Gastrocnemius medialis (tissue), 4 donors: ENCODE data around the gene BMX. TPM values are rescaled to one million over a fixed set of nuclear protein-coding genes. Genes with fewer than 3 reads are reported as not detected.

Experiments
- ATAC-seq, 2 donors: fragments of 150-250 bp; one replicate each; pipeline ENCODE4 v1.9.1; 2016
- DNase-seq, 2 donors: peaks; one replicate each; pipeline ENCODE4 v3.0.0-alpha.2; 2019
- H3K27ac ChIP-seq, 4 donors: fragments of 200-600 bp; sonication (generic); 1 replicate in 1 of 4; 2 replicates in 3 of 4; pipeline ENCODE4 v1.5.1; 2016 to 2018; ENCODE audit warnings: mild to moderate bottlenecking in 2 of 4, moderate library complexity in 1 of 4
- H3K27me3 ChIP-seq, 3 donors: fragments of 200-600 bp; sonication (generic) in 2 of 3; 1 replicate in 1 of 3; 2 replicates in 2 of 3; pipeline versions ENCODE4 v1.5.1 to v1.6.0; 2016 to 2019; ENCODE audit warnings: mild to moderate bottlenecking in 1 of 3, moderate library complexity in 1 of 3
- H3K36me3 ChIP-seq, 2 donors: fragments of 200-600 bp; sonication (generic) in 1 of 2; one replicate each; pipeline ENCODE4 v1.5.1; 2017 to 2018
- H3K4me1 ChIP-seq, 2 donors: fragments of 200-600 bp; sonication (generic) in 1 of 2; one replicate each; pipeline ENCODE4 v1.5.1; 2016 to 2017; ENCODE audit warnings: mild to moderate bottlenecking in 2 of 2
- H3K4me3 ChIP-seq, 4 donors: fragments of 200-600 bp; sonication (generic) in 3 of 4; 1 replicate in 1 of 4; 2 replicates in 3 of 4; pipeline ENCODE4 v1.5.1; 2016 to 2019; ENCODE audit warnings: mild to moderate bottlenecking in 2 of 4
- H3K9me3 ChIP-seq, 3 donors: fragments of 200-600 bp; sonication (generic) in 2 of 3; 1 replicate in 1 of 3; 2 replicates in 2 of 3; pipeline ENCODE4 v1.5.1; 2016 to 2019
- CTCF ChIP-seq, 5 experiments: fragments of 450-650 bp in 3 of 5; fragments of 200-600 bp in 2 of 5; sonication (generic) in 2 of 5; IDR thresholded peaks in 4 of 5; conservative IDR thresholded peaks in 1 of 5; 1 replicate in 4 of 5; 2 replicates in 1 of 5; pipeline ENCODE4 v1.5.1; 2016 to 2019; ENCODE audit warnings: antibody characterized with exemption in 5 of 5, mild to moderate bottlenecking in 3 of 5, moderate library complexity in 3 of 5
- POLR2A ChIP-seq, 2 donors: fragments of 450-650 bp; IDR thresholded peaks; one replicate each; pipeline ENCODE4 v1.6.1; 2017; ENCODE audit warnings: antibody characterized with exemption in 2 of 2, mild to moderate bottlenecking in 2 of 2, moderate library complexity in 2 of 2
- in situ Hi-C, 4 donors: fragments of 200-750 bp; cut with MboI; loops; one replicate each; pipeline versions ENCODE4 v1.15.0 to v1.8.0; 2017; ENCODE audit warnings: low sequenced_read_pairs in 4 of 4
- intact Hi-C: fragments of 100-400 bp; cut with DNase I; formaldehyde crosslinking; loops from one replicate; pipeline ENCODE4 v1.15.1; 2023; ENCODE audit warnings: low total_unique reads
- total RNA-seq, 4 donors: library from RNA; depleted of rRNA; stranded (reverse); fragments of >200 nt; gene quantifications; one replicate each; pipeline versions ENCODE4 v1.1.0 to v1.2.3, GENCODE V29; 2016

The BMX gene
- total RNA-seq, 4 donors from 2014 or later, result 0.40 to 2.4 (median 0.82) TPM

GRCh38 chrX:15567886-15568616 lies 67.4 kb downstream of the BMX start:
- Histone ChIP-seq H3K27me3 (peaks cover 0 to 9% (median 0%) of the 10 kb centered on the region in 3 donors), H3K36me3 (no peaks in the 10 kb centered on the region), H3K27ac (no peak overlapping the region), H3K9me3 (no peaks in the 10 kb centered on the region), H3K4me1 (no peaks in the 10 kb centered on the region), H3K4me3 (no peak overlapping the region)
- intact Hi-C loops (loop anchor here (10.0 kb wide), 1 partner anchor 223 kb away; no protein-coding TSS in a partner anchor), in situ Hi-C loops (loop anchor here in 2 of 4 donors (5.0 to 10.0 kb wide), 3 partner anchors 93 to 223 kb away; no protein-coding TSS in a partner anchor)
- no peak for DNase-seq
- no peak for TF ChIP-seq CTCF (IDR thresholded peaks at IDR 0.05 in 4 of 5, conservative IDR thresholded peaks at IDR 0.05 in 1 of 5)
- no peak for TF ChIP-seq POLR2A (IDR thresholded peaks at IDR 0.05)
- no peak for ATAC-seq

- H3K4me3 ChIP-seq, result no peak overlapping the region
- peaks cover 0 to 9% (median 0%) of the 10 kb centered on the region in 3 donors for H3K27me3 ChIP-seq
- H3K36me3 ChIP-seq, result no peaks in the 10 kb centered on the region
- TF ChIP-seq CTCF (IDR thresholded peaks at IDR 0.05 in 4 of 5, conservative IDR thresholded peaks at IDR 0.05 in 1 of 5) (no peak), POLR2A (IDR thresholded peaks at IDR 0.05) (no peak)
- H3K27ac ChIP-seq, result no peak overlapping the region
- no peaks in the 10 kb centered on the region for H3K4me1 ChIP-seq
- DNase-seq (no peak), ATAC-seq (no peak)
- H3K9me3 ChIP-seq, result no peaks in the 10 kb centered on the region
- in situ Hi-C loops, result no loop called here
- intact Hi-C loops, result no loop called here
Observed at GRCh38 chrX:15570145-15570544, 69.5 kb downstream of the BMX start.

- DNase-seq (no peak), ATAC-seq (no peak)
- no peak for TF ChIP-seq POLR2A (IDR thresholded peaks at IDR 0.05)
- no peak for TF ChIP-seq CTCF (IDR thresholded peaks at IDR 0.05 in 4 of 5, conservative IDR thresholded peaks at IDR 0.05 in 1 of 5)
- Histone ChIP-seq H3K9me3 (no peaks in the 10 kb centered on the region), H3K4me3 (no peak overlapping the region), H3K4me1 (no peaks in the 10 kb centered on the region), H3K36me3 (no peaks in the 10 kb centered on the region), H3K27ac (no peak overlapping the region), H3K27me3 (peaks cover 0 to 12% (median 0%) of the 10 kb centered on the region in 3 donors)
- in situ Hi-C loops, result no loop called here
- intact Hi-C loops, result no loop called here
Observed at GRCh38 chrX:15574017-15574416, 73.4 kb downstream of the BMX start.

- Histone ChIP-seq H3K4me1 (no peaks in the 10 kb centered on the region), H3K4me3 (no peak overlapping the region), H3K36me3 (no peaks in the 10 kb centered on the region), H3K27me3 (peaks cover 0 to 8% (median 0%) of the 10 kb centered on the region in 3 donors), H3K27ac (no peak overlapping the region), H3K9me3 (no peaks in the 10 kb centered on the region)
- no peak for DNase-seq
- in situ Hi-C loops (no loop called here), intact Hi-C loops (no loop called here)
- no peak for ATAC-seq
- TF ChIP-seq CTCF (IDR thresholded peaks at IDR 0.05 in 4 of 5, conservative IDR thresholded peaks at IDR 0.05 in 1 of 5) (no peak), POLR2A (IDR thresholded peaks at IDR 0.05) (no peak)
Observed at GRCh38 chrX:15576019-15576418, 75.4 kb downstream of the BMX start.
